GM18870 (cell line): ENCODE results near the gene ABCA7.
"Not testable (repeated sequence)": the region's sequence is repeated elsewhere in the genome, so short reads cannot be mapped to it uniquely, and the experiment has no call there.

ENCODE experiments used
- ATAC-seq: cut with Tn5 transposase; IDR thresholded peaks from one replicate; pipeline ENCODE4 v1.9.1; 2021; ENCODE audit warnings: moderate library complexity; ENCODE audit not compliant: unreplicated experiment

ABCA7 gene

GRCh38 chr19:1015782-1016646, 23.9 kb upstream of the ABCA7 start:
- no peak for ATAC-seq

DNA sequence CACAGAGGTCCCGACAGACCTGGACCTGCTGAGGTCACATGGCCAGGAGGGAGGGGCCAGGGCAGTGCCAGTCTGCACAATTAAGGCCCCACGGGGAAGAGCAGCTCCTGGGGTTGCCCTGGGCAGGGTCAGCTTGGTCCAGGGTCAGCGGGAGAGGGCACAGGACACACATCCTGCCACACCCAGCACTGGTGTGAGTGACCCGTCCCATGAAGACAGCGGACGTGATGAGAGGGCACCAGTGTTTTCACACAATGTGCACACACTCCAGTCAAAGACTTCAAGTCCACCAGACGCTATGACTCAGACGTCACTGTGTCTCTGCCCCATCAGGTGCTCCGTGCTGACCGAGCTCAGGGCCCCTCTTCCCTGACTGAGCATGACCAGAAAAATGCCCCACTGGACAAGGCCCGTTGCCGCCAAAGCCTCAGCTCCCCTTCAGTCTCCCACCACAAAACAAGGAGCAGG, 23.2 kb upstream of the ABCA7 start:
- no peak for ATAC-seq

DNA sequence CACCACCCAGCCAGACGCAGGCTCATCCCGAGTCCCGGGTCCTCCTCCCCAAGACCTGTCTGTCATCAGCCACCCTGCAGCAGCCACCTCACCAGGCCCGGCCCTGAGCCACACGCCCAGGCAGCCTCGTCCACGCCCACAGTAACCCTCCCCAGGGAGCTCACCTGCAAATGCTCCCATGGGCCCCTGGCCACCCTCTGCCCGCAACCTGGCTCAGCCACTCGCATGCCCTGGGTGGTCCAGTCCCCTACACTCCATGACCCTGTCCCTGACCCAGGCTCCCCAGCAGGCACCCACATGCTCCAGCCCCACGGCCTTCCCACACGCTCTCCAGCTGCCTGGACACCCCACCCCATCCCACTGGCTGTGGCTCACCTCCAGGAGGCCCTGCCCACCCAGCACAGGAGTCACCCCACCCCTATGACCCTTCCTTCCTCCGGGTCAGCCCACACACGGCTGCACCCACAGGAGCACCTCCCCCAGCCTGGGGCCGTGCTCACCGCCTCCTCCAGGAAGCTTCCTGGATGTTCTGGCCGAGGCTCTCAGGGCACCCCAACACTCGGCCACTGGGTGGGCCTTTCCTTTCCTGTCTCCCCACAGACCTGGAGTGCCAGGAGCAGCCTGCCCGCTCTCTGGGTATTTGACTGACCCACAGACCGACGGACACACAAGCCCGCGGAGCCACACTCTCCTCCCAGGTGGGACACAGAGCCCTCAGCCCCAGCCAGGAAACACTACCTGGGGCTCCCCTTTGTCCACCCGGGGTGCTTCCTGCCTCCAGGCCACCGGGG, 22.6 kb upstream of the ABCA7 start:
- ATAC-seq = no peak

GRCh38 chr19:1017906-1018305, 22.0 kb upstream of the ABCA7 start:
- no peak for ATAC-seq

DNA sequence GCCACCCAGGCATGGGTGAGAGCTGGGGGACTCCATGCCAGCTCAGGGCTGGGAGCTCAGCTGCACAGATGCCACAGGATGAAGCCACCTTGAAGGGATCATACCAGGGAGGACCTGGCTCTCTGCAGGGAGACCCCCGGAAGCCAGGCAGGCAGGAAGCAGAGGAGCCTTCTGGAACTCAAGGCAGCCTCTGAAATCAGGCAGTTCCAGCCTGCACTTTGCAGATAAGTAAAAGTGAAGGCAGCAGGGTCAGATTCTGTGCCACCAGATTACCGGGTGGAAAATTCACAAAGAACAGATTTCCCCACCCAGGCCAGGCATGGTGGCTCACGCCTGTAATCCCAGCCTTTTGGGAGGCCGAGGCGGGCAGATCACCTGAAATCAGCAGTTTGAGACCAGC, 21.5 kb upstream of the ABCA7 start:
- ATAC-seq = no peak

DNA sequence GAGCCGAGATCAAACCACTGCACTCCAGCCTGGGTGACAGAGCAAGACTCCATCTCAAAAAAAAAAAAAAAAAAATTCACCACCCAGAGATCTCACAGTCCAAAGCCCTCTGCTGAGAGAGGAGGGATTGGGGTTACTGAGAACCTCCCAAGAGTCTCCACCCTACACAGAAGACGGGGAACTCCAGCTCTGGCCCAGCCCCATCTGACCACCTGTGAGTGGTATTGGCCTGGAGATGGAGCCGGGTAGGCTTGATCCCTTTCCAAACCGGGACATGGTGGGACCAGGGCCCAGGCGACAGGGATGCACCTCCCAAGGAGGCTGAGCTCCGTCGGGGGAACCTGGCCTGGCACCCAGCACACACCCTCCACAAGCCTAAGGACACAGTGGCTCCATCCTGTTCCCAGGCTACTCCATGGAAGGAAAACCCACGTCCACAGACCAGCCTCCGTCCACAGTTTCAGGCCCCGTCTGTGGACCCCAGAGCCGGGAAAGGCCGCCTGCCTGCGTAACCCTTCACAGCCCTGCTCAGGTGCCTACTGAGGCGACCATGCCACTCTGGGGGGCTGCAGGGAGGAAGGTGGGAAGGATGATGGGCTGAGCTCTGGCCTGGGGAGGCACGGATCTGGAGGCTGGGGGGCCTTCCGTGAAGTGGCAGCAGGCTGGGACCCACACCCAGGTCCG, 20.8 kb upstream of the ABCA7 start:
- no peak for ATAC-seq

- ATAC-seq = no peak
These were observed 20.3 kb upstream of the ABCA7 start for GRCh38 chr19:1019616-1019961.

DNA sequence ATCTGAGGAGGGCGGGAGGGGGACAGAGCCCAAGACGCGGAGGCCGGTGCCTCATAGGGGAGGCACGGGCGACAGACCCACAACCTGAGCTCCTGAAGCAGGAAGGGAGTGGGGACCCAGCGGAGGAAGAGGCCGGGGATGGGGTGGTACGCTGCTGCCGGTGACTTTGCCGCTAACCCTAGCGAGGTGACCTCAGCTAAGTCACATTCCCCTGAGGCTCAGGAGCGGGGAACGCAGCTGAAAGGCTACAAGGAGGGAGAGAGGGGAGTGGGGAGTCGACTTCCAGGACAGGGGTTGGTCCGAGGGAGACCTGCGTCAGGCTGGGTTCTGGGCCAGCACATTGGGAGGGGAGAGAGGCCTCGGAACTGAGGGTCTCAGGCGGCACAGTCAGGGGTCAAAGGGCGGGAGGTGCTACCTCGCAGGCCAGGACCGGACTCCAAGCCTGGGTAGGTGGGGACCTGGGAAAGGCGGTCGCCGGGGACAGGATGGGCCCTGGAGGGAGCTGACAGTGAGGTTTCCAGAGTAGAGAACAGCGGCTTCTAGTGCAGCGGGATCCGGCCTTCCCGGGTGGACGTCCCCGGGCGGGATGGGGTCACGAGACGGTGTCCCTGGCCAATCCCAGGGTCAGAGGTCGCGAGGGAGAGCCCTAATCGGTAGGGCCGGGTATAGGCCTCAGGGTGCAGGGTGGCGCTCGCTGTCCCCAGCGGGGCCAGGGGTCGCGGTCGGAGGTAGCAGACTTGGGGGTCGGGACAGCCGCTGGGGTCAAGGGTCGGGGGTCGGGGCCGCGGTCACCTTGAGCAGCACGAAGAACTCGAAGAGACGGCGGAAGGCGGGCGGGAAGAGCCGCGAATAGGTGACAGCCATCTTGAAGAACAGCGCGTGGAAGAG, 19.7 kb upstream of the ABCA7 start:
- no peak for ATAC-seq

DNA sequence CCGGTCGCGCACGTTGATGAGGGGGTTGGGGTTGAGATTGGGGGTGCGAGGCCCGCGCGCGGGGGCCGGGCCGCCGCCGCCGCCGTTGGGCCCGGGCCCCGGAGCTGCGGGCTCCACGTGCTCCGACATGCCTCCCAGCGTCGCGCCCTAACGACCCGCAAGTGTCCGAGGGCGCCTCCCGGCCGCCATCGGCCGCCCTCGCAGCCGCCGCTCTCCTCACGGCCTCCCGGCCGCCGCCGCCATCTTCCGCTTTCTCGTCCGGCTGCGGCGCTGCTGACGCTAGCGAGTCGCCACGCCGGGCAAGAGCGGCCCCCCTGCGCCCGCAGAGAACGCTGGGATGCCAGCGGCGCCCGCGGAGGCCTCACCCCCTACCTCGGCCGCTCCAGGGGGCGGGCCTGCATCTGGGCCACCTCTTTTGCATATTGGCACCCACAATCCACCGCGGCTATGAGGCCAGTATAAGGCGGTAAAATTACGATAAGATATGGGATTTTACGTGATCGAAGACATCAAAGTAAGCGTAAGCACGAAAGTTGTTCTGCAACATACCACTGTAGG, 19.0 kb upstream of the ABCA7 start, which contains the start of gene TMEM259:
Gene TMEM259, minus strand, starts transcription at position 256 of the 558 bp plus-strand sequence. Its CDS starts 127 bp downstream, at position 129.
- ATAC-seq = peak; percentile 76

- not testable (repeated sequence) for ATAC-seq
These were observed 16.1 kb upstream of the ABCA7 start for GRCh38 chr19:1023883-1024188.

DNA sequence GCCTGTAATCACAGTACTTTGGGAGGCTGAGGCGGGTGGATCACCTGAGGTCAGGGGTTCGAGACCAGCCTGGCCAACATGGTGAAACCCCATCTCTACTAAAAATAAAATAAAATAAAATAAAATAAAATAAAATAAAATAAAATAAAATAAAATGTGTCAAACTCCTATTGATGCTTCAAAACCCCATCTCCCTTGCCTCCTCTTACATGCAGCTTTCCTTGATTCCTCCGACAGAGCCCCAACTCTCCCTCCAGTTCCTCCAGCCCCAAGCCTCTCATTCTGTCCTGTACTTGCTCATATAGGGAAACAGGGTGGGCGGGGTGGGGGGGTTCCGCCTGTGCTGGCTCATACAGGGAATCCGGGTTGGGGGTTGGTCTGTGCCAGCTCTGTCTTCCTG, 14.8 kb upstream of the ABCA7 start:
- not testable (repeated sequence) for ATAC-seq

- ATAC-seq = no peak
These were observed 13.7 kb upstream of the ABCA7 start, which contains the start of gene CNN2 for GRCh38 chr19:1025960-1026782. Gene CNN2, plus strand, starts transcription at chr19:1026608. Its CDS starts 54 bp downstream, at chr19:1026662.

DNA sequence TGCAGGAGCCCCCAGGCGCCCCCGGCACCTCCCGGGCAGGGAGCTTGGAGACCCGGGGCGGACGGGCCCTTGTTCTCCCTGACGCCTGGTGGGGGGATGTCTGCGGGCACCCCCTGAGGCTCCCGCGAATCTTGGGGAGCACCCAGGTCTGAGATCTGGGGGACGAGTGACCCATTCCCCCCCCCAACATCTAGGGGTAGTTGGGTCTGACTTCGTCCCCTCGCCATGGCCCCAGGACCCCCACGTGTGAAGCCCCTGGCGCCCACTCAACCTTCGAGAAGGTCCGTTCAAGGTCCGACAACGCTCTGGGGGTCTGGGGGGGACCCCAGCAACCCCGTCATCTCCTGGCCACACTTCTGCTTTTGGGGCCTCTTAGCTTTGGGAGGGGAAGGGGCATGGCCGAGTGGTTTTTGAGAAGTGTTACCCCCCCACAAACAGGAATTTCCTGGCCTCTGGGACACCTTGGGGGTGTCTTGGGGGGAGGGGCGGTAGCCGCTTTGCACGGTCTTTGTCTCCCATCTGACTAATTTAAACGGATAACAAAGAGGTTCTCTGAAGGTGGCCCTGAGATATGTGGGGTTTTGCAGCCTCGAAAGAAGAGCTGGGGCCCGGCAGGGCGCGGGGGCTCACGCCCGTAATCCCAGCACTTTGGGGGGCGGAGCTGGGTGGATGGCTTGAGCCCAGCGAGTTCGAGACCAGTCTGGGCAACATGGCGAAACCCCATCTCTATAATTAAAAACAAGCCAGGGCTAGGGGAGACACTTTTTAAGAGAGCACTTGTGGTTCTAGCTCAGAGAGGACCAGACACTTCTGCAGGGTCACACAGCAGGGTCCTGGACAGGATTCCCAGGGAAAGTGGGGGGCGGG, 12.9 kb upstream of the ABCA7 start:
- no peak for ATAC-seq

DNA sequence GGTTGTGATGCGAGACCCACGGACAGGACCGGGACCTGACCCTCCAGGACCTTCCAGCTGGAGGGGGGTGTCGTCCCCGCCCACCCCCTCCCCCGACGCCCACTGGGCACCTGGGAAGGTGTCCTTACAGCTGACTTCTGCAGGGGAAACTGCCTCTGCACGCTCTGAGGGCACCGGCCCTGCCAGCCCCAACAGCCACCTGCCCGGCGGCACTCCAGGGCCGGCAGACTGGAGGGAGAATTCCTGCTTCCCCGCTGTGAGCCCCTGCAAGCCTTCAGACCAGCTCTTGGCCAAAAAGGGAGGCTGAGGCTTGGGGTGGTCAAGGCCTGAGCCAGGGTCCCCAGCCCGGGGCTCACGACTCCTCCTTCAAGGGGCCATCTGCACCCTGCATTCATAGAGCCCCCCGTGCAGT, 12.3 kb upstream of the ABCA7 start:
- no peak for ATAC-seq

GRCh38 chr19:1028062-1028926, 11.6 kb upstream of the ABCA7 start:
- no peak for ATAC-seq

DNA sequence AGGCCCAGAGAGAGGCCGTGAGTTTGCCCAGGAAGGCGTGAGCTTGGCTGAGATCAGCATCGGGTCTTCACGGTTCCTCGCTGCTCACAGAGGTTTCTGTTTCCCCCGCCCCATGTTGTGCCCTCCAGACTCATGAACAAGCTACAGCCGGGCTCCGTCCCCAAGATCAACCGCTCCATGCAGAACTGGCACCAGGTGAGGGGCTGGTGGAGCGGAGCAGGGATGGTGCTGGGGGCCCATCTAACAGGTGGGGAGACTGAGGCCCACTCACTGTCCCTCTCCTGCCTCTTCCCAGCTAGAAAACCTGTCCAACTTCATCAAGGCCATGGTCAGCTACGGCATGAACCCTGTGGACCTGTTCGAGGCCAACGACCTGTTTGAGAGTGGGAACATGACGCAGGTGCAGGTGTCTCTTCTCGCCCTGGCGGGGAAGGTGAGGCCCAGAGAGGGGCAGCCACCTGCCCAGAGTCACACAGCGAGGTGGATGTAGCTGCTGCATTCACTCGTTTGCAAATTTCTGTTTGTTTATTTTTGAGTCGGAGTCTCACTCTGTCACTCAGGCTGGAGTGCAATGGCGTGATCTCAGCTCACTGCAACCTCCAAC, 7.5 kb upstream of the ABCA7 start:
- no peak for ATAC-seq
